ENCODE data around the gene APCDD1. TPM values are rescaled to one million over a fixed set of nuclear protein-coding genes. Genes with fewer than 3 reads are reported as not detected.
A peak's percentile ranks its signal among the peaks of the same experiment; 100 is the strongest.

The APCDD1 gene
- total RNA-seq, 4 donors from 2014 or later = 30.7 to 51.8 (median 43.4) TPM

- H3K27me3 ChIP-seq = peaks cover 0 to 14% (median 0%) of the 10 kb centered on the region in 4 donors
- no peak for DNase-seq (ENCODE audit: extremely low spot score)
- 96% methylated on average over 10 of the region's 11 CpGs for WGBS
- intact Hi-C loops (cut with DNase I) = no loop called here
- no peaks in the 10 kb centered on the region for H3K9me3 ChIP-seq
- H3K27ac ChIP-seq (replicated peaks in 1 of 4) = no peak overlapping the region
- H3K4me3 ChIP-seq = no peak overlapping the region
- peaks cover 2 to 21% (median 4%) of the 10 kb centered on the region in 4 donors for H3K4me1 ChIP-seq
- no peak for TF ChIP-seq POLR2A (IDR thresholded peaks at IDR 0.05; ENCODE audit: low read depth)
- H3K36me3 ChIP-seq = peaks cover 0 to 23% (median 4%) of the 10 kb centered on the region in 4 donors
Observed at GRCh38 chr18:10482363-10482984, 28.0 kb downstream of the APCDD1 start.

- H3K36me3 ChIP-seq = peaks cover 0 to 19% (median 6%) of the 10 kb centered on the region in 4 donors
- no peaks in the 10 kb centered on the region for H3K9me3 ChIP-seq
- peaks cover 0 to 8% (median 0%) of the 10 kb centered on the region in 4 donors for H3K27me3 ChIP-seq
- intact Hi-C loops (cut with DNase I) = no loop called here
- DNase-seq (ENCODE audit: extremely low spot score) = no peak
- peaks cover 0 to 22% (median 10%) of the 10 kb centered on the region in 4 donors for H3K4me1 ChIP-seq
- H3K4me3 ChIP-seq = no peak overlapping the region
- TF ChIP-seq POLR2A (IDR thresholded peaks at IDR 0.05; ENCODE audit: low read depth) (no peak), EP300 (IDR thresholded peaks at IDR 0.05) (no peak), POLR2AphosphoS5 (IDR thresholded peaks at IDR 0.05) (peak in 1 of 2 donors; percentile 14)
- TF ChIP-seq, protein P1, sequence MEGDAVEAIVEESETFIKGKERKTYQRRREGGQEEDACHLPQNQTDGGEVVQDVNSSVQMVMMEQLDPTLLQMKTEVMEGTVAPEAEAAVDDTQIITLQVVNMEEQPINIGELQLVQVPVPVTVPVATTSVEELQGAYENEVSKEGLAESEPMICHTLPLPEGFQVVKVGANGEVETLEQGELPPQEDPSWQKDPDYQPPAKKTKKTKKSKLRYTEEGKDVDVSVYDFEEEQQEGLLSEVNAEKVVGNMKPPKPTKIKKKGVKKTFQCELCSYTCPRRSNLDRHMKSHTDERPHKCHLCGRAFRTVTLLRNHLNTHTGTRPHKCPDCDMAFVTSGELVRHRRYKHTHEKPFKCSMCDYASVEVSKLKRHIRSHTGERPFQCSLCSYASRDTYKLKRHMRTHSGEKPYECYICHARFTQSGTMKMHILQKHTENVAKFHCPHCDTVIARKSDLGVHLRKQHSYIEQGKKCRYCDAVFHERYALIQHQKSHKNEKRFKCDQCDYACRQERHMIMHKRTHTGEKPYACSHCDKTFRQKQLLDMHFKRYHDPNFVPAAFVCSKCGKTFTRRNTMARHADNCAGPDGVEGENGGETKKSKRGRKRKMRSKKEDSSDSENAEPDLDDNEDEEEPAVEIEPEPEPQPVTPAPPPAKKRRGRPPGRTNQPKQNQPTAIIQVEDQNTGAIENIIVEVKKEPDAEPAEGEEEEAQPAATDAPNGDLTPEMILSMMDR (IDR thresholded peaks at IDR 0.05) = no peak
- H3K27ac ChIP-seq (replicated peaks in 1 of 4) = no peak overlapping the region
- WGBS = 65% methylated on average over 14 of the region's 20 CpGs
Observed at GRCh38 chr18:10482985-10483949, 28.8 kb downstream of the APCDD1 start.

DNA sequence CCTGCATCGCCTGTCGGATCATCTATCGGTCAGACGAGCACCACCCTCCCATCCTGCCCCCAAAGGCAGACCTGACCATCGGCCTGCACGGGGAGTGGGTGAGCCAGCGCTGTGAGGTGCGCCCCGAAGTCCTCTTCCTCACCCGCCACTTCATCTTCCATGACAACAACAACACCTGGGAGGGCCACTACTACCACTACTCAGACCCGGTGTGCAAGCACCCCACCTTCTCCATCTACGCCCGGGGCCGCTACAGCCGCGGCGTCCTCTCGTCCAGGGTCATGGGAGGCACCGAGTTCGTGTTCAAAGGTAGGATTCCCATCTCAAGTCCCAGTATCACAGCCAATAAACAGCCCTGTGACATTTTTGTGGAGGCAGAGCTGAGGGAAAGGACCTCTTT lies 31.0 kb downstream of the APCDD1 start:
- Histone ChIP-seq H3K9me3 (no peaks in the 10 kb centered on the region), H3K36me3 (peaks cover 0 to 17% (median 9%) of the 10 kb centered on the region in 4 donors), H3K27me3 (no peaks in the 10 kb centered on the region), H3K4me3 (no peak overlapping the region), H3K4me1 (peaks cover 0 to 23% (median 12%) of the 10 kb centered on the region in 4 donors), H3K27ac (replicated peaks in 1 of 4) (no peak overlapping the region)
- intact Hi-C loops (cut with DNase I) = no loop called here
- WGBS = 96% methylated on average over 18 of the region's 20 CpGs
- DNase-seq (ENCODE audit: extremely low spot score) = no peak
- TF ChIP-seq EP300 (IDR thresholded peaks at IDR 0.05) (no peak), POLR2AphosphoS5 (IDR thresholded peaks at IDR 0.05) (no peak), POLR2A (IDR thresholded peaks at IDR 0.05; ENCODE audit: low read depth) (no peak)
- TF ChIP-seq, protein P1 (IDR thresholded peaks at IDR 0.05) = no peak

DNA sequence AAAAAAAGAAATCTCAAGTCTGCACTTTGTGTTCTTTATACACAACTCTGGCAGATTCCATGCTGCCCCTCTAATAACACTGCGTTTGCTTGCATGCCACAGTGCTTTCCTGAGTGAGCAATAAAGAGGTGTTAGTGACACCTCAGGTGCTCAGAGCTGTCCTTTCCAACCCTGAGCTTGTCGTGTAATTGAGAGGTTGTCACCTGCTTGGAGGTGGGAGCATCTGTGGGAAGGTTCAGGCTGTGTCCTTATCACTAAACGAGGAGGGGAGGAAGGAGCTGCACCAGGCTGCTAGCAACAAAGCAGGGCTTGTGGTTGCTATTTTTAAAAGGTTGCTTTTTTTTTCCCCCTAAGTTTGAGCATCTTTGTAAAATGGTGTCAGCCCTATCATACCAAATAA lies 31.9 kb downstream of the APCDD1 start:
- Histone ChIP-seq H3K27ac (replicated peaks in 1 of 4) (no peak overlapping the region), H3K9me3 (no peaks in the 10 kb centered on the region), H3K4me1 (peaks cover 0 to 23% (median 12%) of the 10 kb centered on the region in 4 donors), H3K27me3 (no peaks in the 10 kb centered on the region), H3K4me3 (no peak overlapping the region), H3K36me3 (peaks cover 0 to 17% (median 9%) of the 10 kb centered on the region in 4 donors)
- WGBS = 57% methylated on average over 3 of the region's 3 CpGs
- DNase-seq (ENCODE audit: extremely low spot score) = no peak
- intact Hi-C loops (cut with DNase I) = no loop called here
- no peak for TF ChIP-seq POLR2AphosphoS5 (IDR thresholded peaks at IDR 0.05)
- TF ChIP-seq, protein P1 (IDR thresholded peaks at IDR 0.05) = no peak
- TF ChIP-seq EP300 (IDR thresholded peaks at IDR 0.05) = no peak
- TF ChIP-seq POLR2A (IDR thresholded peaks at IDR 0.05; ENCODE audit: low read depth) = no peak

GRCh38 chr18:10487154-10487553 lies 32.7 kb downstream of the APCDD1 start:
- peaks cover 0 to 23% (median 12%) of the 10 kb centered on the region in 4 donors for H3K4me1 ChIP-seq
- intact Hi-C loops (cut with DNase I) = no loop called here
- H3K27ac ChIP-seq (replicated peaks in 1 of 4) = no peak overlapping the region
- WGBS = 74% methylated on average over 6 of the region's 6 CpGs
- H3K36me3 ChIP-seq = peaks cover 0 to 17% (median 9%) of the 10 kb centered on the region in 4 donors
- no peaks in the 10 kb centered on the region for H3K27me3 ChIP-seq
- TF ChIP-seq POLR2A (IDR thresholded peaks at IDR 0.05; ENCODE audit: low read depth) (no peak), EP300 (IDR thresholded peaks at IDR 0.05) (no peak), POLR2AphosphoS5 (IDR thresholded peaks at IDR 0.05) (no peak)
- TF ChIP-seq, protein P1 (IDR thresholded peaks at IDR 0.05) = no peak
- no peak overlapping the region for H3K4me3 ChIP-seq
- H3K9me3 ChIP-seq = no peaks in the 10 kb centered on the region
- no peak for DNase-seq (ENCODE audit: extremely low spot score)
